Stomach (tissue), 4 donors: Measurements from ENCODE around the gene CAMSAP1.

Experiments
- POLR2AphosphoS5 ChIP-seq, 3 donors: sonication (generic); formaldehyde crosslinking; IDR thresholded peaks; one replicate each; pipeline ENCODE4 v1.6.1; 2016; ENCODE audit warnings: antibody characterized with exemption in 3 of 3
- TF ChIP-seq, protein P1 (sequence below), 7 experiments: fragments of 450-650 bp in 4 of 7; fragments of 200-600 bp in 3 of 7; sonication (generic) in 3 of 7; IDR thresholded peaks; one replicate each; pipeline ENCODE4 v1.5.1; 2016 to 2019; ENCODE audit warnings: antibody characterized with exemption in 7 of 7, control low read depth in 2 of 7, mild to moderate bottlenecking in 1 of 7

DNA sequence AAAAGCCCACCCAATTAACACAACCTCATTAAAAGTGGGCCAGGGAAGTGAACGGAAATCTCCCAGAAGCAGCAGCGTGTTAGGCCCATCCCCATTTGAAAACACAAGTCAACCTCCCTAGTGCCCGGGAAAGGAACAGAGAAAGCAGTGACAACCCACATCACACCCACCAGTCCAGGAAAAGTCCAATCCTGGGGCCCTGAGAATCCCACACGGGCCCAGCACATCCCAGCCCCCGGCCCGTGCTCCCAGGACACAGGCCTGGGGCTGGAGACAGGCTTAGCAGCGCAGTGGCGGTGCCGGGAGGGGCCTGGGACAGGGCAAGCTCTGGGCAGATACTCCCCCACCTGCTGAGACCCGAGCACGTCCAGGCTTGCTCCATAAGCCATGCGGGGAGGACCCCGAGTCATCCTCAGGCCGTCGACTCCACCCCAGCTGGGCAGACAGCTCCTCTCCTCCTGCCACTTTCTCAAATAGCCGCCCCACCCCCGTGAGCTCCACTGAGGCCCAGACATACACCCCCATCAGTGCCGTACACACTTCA is 104.4 kb downstream of the CAMSAP1 start:
- TF ChIP-seq POLR2AphosphoS5 (IDR thresholded peaks at IDR 0.05), result no peak
- TF ChIP-seq, protein P1, sequence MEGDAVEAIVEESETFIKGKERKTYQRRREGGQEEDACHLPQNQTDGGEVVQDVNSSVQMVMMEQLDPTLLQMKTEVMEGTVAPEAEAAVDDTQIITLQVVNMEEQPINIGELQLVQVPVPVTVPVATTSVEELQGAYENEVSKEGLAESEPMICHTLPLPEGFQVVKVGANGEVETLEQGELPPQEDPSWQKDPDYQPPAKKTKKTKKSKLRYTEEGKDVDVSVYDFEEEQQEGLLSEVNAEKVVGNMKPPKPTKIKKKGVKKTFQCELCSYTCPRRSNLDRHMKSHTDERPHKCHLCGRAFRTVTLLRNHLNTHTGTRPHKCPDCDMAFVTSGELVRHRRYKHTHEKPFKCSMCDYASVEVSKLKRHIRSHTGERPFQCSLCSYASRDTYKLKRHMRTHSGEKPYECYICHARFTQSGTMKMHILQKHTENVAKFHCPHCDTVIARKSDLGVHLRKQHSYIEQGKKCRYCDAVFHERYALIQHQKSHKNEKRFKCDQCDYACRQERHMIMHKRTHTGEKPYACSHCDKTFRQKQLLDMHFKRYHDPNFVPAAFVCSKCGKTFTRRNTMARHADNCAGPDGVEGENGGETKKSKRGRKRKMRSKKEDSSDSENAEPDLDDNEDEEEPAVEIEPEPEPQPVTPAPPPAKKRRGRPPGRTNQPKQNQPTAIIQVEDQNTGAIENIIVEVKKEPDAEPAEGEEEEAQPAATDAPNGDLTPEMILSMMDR (IDR thresholded peaks at IDR 0.05), result no peak
